ENCODE measurements around the gene CHL1. TPM values are rescaled to one million over a fixed set of nuclear protein-coding genes. Genes with fewer than 3 reads are reported as not detected.

CHL1 gene
- total and polyA plus RNA-seq, 2 donors (not counting 1 experiment from before 2014, with no cell fraction given) = 6.2 to 18.0 TPM

- Mint-ChIP-seq H3K4me3 (no peak overlapping the region), H3K4me1 (no peaks in the 10 kb centered on the region), H3K9me3 (ENCODE audit: insufficient read depth) (no peaks in the 10 kb centered on the region), H3K27ac (no peak overlapping the region), H3K27me3 (peaks cover 7% of the 10 kb centered on the region)
- Histone ChIP-seq H3K79me2 (ENCODE audit: control insufficient read depth, insufficient read depth, low read length) (no peaks in the 10 kb centered on the region), H3K4me1 (ENCODE audit: control insufficient read depth in 2 of 2, insufficient read depth in 2 of 2, low read length in 2 of 2) (no peaks in the 10 kb centered on the region), H3K36me3 (replicated peaks in 1 of 2; ENCODE audit: control extremely low read depth in 1 of 2, control insufficient read depth in 1 of 2, extremely low read depth in 1 of 2, insufficient read depth in 2 of 2, low read length in 1 of 2) (no peaks in the 10 kb centered on the region), H4K20me1 (ENCODE audit: control insufficient read depth, insufficient read depth, low read length, poor library complexity, severe bottlenecking) (no peaks in the 10 kb centered on the region), H3K27ac (ENCODE audit: low read length in 2 of 2) (no peak overlapping the region), H3K27me3 (replicated peaks in 1 of 4; ENCODE audit: control extremely low read depth in 1 of 4, control insufficient read depth in 3 of 4, insufficient read depth in 4 of 4, low read length in 3 of 4) (no peaks in the 10 kb centered on the region), H2AFZ (ENCODE audit: insufficient read depth, low read depth, low read length, poor library complexity, severe bottlenecking) (no peak overlapping the region), H3K4me2 (replicated peaks; ENCODE audit: low read depth, low read length, poor library complexity, severe bottlenecking) (no peak overlapping the region), H3K4me3 (ENCODE audit: control extremely low read depth in 1 of 5, extremely low read depth in 1 of 5, insufficient read depth in 1 of 5, low read depth in 2 of 5, low read length in 4 of 5) (no peak overlapping the region), H3K9me3 (ENCODE audit: control extremely low read depth in 1 of 3, control insufficient read depth in 2 of 3, insufficient read depth in 1 of 3, low read length in 2 of 3) (no peaks in the 10 kb centered on the region), H3K9ac (ENCODE audit: low read length) (no peak overlapping the region)
- ChIA-PET CTCF (no interaction called here), POLR2A (no interaction called here)
- TF ChIP-seq CTCF (IDR thresholded peaks at IDR 0.05) = no peak
- TF ChIP-seq EZH2 (IDR thresholded peaks at IDR 0.05; ENCODE audit: borderline replicate concordance, insufficient read depth, low read depth, low read length, poor library complexity, severe bottlenecking) = no peak
- intact Hi-C loops (cut with micrococcal nuclease) = no loop called here
- DNase-seq (no peak), ATAC-seq (ENCODE audit: low read depth) (no peak)
Observed at GRCh38 chr3:385151-385550, 188.6 kb downstream of the CHL1 start.

GRCh38 chr3:394775-395174, 198.2 kb downstream of the CHL1 start:
- no peak overlapping the region for H2AFZ ChIP-seq (ENCODE audit: insufficient read depth, low read depth, low read length, poor library complexity, severe bottlenecking)
- no peak for TF ChIP-seq CTCF (IDR thresholded peaks at IDR 0.05)
- no peaks in the 10 kb centered on the region for H3K79me2 ChIP-seq (ENCODE audit: control insufficient read depth, insufficient read depth, low read length)
- H3K4me2 ChIP-seq (replicated peaks; ENCODE audit: low read depth, low read length, poor library complexity, severe bottlenecking) = no peak overlapping the region
- no peaks in the 10 kb centered on the region for H3K27me3 ChIP-seq (replicated peaks in 1 of 4; ENCODE audit: control extremely low read depth in 1 of 4, control insufficient read depth in 3 of 4, insufficient read depth in 4 of 4, low read length in 3 of 4)
- POLR2A ChIA-PET = no interaction called here
- intact Hi-C loops (cut with micrococcal nuclease) = no loop called here
- no peaks in the 10 kb centered on the region for H3K36me3 ChIP-seq (replicated peaks in 1 of 2; ENCODE audit: control extremely low read depth in 1 of 2, control insufficient read depth in 1 of 2, extremely low read depth in 1 of 2, insufficient read depth in 2 of 2, low read length in 1 of 2)
- no peak overlapping the region for H3K27ac ChIP-seq (ENCODE audit: low read length in 2 of 2)
- ATAC-seq (ENCODE audit: low read depth) = no peak
- Mint-ChIP-seq H3K4me3 (no peak overlapping the region), H3K4me1 (no peaks in the 10 kb centered on the region), H3K9me3 (ENCODE audit: insufficient read depth) (no peaks in the 10 kb centered on the region), H3K27me3 (no peaks in the 10 kb centered on the region), H3K27ac (no peak overlapping the region)
- H3K4me1 ChIP-seq (ENCODE audit: control insufficient read depth in 2 of 2, insufficient read depth in 2 of 2, low read length in 2 of 2) = no peaks in the 10 kb centered on the region
- no peak overlapping the region for H3K9ac ChIP-seq (ENCODE audit: low read length)
- H3K9me3 ChIP-seq (ENCODE audit: control extremely low read depth in 1 of 3, control insufficient read depth in 2 of 3, insufficient read depth in 1 of 3, low read length in 2 of 3) = no peaks in the 10 kb centered on the region
- CTCF ChIA-PET = interaction anchor here (0.5 kb wide), 1 partner anchor 14 kb away, joined by 3 read pairs; no protein-coding TSS in a partner anchor
- no peak overlapping the region for H3K4me3 ChIP-seq (ENCODE audit: control extremely low read depth in 1 of 5, extremely low read depth in 1 of 5, insufficient read depth in 1 of 5, low read depth in 2 of 5, low read length in 4 of 5)
- WGBS (ENCODE audit: insufficient coverage) = no CpG with 5 or more reads among the region's 4 CpGs
- no peaks in the 10 kb centered on the region for H4K20me1 ChIP-seq (ENCODE audit: control insufficient read depth, insufficient read depth, low read length, poor library complexity, severe bottlenecking)
- DNase-seq = no peak
